Calu3 (cell line): ENCODE results near the gene MCC. TPM values are rescaled to one million over a fixed set of nuclear protein-coding genes. Genes with fewer than 3 reads are reported as not detected.

Experiments used
- BruUV-seq: library from RNA; stranded (reverse); fragments of 400-500 nt; replicated peaks from 2 replicates; lab custom pipeline; 2021; lab: Mats Ljungman, UMichigan
- CTCF ChIA-PET: fragments of 300-600 bp; sonication (Branson Sonifier 250); formaldehyde crosslinking; loops from one replicate; lab custom pipeline; 2022; ENCODE audit warnings: antibody characterized with exemption; lab: Charles Lee
- DNase-seq: peaks from one replicate; pipeline ENCODE4 v3.0.0; 2022
- H3K27ac Mint-ChIP-seq: one replicate; pipeline ENCODE4 v1.8.0; 2022; ENCODE audit warnings: mixed read lengths; ENCODE audit not compliant: unreplicated experiment
- H3K27me3 Mint-ChIP-seq: one replicate; pipeline ENCODE4 v1.8.0; 2022; ENCODE audit warnings: mixed read lengths; ENCODE audit not compliant: unreplicated experiment
- H3K36me3 Mint-ChIP-seq: one replicate; pipeline ENCODE4 v1.8.0; 2022; ENCODE audit warnings: mild to moderate bottlenecking, moderate library complexity, mixed read lengths; ENCODE audit not compliant: insufficient read depth, unreplicated experiment
- H3K4me1 Mint-ChIP-seq: one replicate; pipeline ENCODE4 v1.8.0; 2022; ENCODE audit warnings: mild to moderate bottlenecking, low read depth, mixed read lengths; ENCODE audit not compliant: unreplicated experiment
- H3K4me3 Mint-ChIP-seq: one replicate; pipeline ENCODE4 v1.8.0; 2022; ENCODE audit warnings: mild to moderate bottlenecking, low read depth, moderate library complexity, mixed read lengths; ENCODE audit not compliant: unreplicated experiment
- H3K9me3 Mint-ChIP-seq: one replicate; pipeline ENCODE4 v1.8.0; 2022; ENCODE audit warnings: low read depth, mixed read lengths; ENCODE audit not compliant: unreplicated experiment
- intact Hi-C: fragments of 100-400 bp; cut with micrococcal nuclease; formaldehyde crosslinking; loops from one replicate; pipeline ENCODE4 v1.10.0; 2022; ENCODE audit not compliant: unreplicated experiment
- total RNA-seq: library from RNA; stranded (reverse); gene quantifications from 2 replicates; pipeline ENCODE4 v1.2.3, GENCODE V29; 2022
- TF ChIP-seq, protein P1 (sequence below): fragments of 200-600 bp; IDR thresholded peaks from one replicate; pipeline ENCODE4 v1.8.0; 2022; ENCODE audit warnings: antibody characterized with exemption; ENCODE audit not compliant: unreplicated experiment

The MCC gene
- total RNA-seq, 1 experiment from 2014 or later: 2.8 TPM

DNA sequence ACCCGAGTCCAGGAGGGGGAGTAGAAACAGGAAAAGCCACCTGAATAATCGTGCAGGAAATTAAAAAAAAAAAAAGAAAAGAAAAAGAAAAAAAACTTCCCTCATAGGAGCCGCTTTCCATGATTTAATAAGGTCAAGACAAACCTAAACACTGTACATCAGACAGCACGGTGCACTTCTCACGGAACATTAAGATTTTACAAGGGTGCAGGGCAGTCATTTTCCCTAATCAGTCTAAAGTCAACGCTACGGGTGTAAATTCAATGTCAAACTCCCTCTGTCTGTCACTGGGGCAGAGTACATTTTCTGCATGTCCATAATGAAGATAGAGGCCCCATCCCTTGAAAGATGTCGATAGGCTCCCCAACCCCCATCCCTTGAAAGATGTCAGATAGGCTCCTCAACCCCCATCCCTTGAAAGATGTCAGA, 193.1 kb downstream of the MCC start:
- H3K4me3 Mint-ChIP-seq: peak overlapping the region; percentile 79
- intact Hi-C loops: no loop called here
- no peaks in the 10 kb centered on the region for H3K4me1 Mint-ChIP-seq
- H3K27ac Mint-ChIP-seq: peak overlapping the region; percentile 28
- DNase-seq: no peak
- BruUV-seq: no TSS peak
- CTCF ChIA-PET: interaction anchor here (0.6 to 1.2 kb wide), 5 partner anchors 24 to 1145 kb away, joined by 3 to 5 read pairs (median 3); no protein-coding TSS in a partner anchor
- H3K36me3 Mint-ChIP-seq: peaks cover 12% of the 10 kb centered on the region
- no peaks in the 10 kb centered on the region for H3K9me3 Mint-ChIP-seq
- peaks cover 69% of the 10 kb centered on the region for H3K27me3 Mint-ChIP-seq
- TF ChIP-seq, protein P1, sequence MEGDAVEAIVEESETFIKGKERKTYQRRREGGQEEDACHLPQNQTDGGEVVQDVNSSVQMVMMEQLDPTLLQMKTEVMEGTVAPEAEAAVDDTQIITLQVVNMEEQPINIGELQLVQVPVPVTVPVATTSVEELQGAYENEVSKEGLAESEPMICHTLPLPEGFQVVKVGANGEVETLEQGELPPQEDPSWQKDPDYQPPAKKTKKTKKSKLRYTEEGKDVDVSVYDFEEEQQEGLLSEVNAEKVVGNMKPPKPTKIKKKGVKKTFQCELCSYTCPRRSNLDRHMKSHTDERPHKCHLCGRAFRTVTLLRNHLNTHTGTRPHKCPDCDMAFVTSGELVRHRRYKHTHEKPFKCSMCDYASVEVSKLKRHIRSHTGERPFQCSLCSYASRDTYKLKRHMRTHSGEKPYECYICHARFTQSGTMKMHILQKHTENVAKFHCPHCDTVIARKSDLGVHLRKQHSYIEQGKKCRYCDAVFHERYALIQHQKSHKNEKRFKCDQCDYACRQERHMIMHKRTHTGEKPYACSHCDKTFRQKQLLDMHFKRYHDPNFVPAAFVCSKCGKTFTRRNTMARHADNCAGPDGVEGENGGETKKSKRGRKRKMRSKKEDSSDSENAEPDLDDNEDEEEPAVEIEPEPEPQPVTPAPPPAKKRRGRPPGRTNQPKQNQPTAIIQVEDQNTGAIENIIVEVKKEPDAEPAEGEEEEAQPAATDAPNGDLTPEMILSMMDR: no peak

DNA sequence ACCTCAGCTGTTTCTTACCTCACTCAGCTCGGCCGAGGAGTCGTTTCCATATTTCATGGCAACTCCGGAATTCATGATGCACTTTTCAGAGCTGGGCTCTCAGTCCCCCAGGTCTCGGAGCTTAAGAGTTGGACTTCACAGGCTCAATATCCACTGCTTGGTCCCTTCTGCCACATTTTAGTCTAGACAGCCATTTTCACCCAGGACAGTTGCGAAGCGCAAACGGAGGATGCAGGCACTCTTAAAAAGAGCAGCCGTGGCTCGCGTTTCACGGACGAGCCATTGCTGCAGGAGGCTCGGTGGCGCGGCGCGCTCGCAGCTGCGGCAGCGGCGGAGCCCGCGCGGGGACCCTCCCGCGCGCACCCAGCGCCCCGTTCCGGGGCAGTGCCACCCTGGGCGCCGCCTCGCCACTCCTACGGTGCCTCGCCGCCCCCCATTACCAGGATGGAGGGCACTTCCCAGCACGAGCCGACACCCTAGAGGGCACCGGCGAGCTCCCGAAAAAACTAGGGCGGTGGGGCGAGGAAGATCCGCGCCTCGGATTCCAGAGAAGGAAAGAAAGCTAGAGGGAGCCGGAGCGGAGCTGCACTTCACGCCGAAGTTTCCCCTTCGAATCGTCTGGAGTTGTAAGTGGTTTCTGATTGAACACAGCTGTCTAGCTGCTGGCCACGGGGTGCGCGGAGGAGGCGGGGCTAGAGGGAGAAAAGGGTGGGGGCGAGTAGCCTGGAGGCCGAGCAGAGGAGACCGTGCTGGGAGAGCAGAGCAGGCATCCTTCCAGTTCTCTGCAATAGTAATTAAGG, 193.7 kb downstream of the MCC start:
- CTCF ChIA-PET: interaction anchor here (0.5 to 1.2 kb wide), 8 partner anchors 25 to 1145 kb away, joined by 3 to 5 read pairs (median 4); no protein-coding TSS in a partner anchor
- Mint-ChIP-seq H3K4me3 (peak overlapping the region; percentile 79), H3K4me1 (no peaks in the 10 kb centered on the region), H3K27ac (peak overlapping the region; percentile 28), H3K27me3 (peaks cover 75% of the 10 kb centered on the region), H3K36me3 (peaks cover 12% of the 10 kb centered on the region), H3K9me3 (no peaks in the 10 kb centered on the region)
- BruUV-seq: no TSS peak
- DNase-seq: peak; percentile 77
- intact Hi-C loops: no loop called here
- TF ChIP-seq, protein P1: no peak

GRCh38 chr5:113293975-113294310, 194.3 kb downstream of the MCC start:
- no peak for DNase-seq
- peaks cover 79% of the 10 kb centered on the region for H3K27me3 Mint-ChIP-seq
- no peaks in the 10 kb centered on the region for H3K9me3 Mint-ChIP-seq
- TF ChIP-seq, protein P1: no peak
- CTCF ChIA-PET: interaction anchor here (0.7 to 1.2 kb wide), 5 partner anchors 25 to 1146 kb away, joined by 3 to 5 read pairs (median 4); no protein-coding TSS in a partner anchor
- no peaks in the 10 kb centered on the region for H3K4me1 Mint-ChIP-seq
- no TSS peak for BruUV-seq
- peaks cover 12% of the 10 kb centered on the region for H3K36me3 Mint-ChIP-seq
- no peak overlapping the region for H3K27ac Mint-ChIP-seq
- H3K4me3 Mint-ChIP-seq: peak overlapping the region; percentile 79
- intact Hi-C loops: no loop called here

DNA sequence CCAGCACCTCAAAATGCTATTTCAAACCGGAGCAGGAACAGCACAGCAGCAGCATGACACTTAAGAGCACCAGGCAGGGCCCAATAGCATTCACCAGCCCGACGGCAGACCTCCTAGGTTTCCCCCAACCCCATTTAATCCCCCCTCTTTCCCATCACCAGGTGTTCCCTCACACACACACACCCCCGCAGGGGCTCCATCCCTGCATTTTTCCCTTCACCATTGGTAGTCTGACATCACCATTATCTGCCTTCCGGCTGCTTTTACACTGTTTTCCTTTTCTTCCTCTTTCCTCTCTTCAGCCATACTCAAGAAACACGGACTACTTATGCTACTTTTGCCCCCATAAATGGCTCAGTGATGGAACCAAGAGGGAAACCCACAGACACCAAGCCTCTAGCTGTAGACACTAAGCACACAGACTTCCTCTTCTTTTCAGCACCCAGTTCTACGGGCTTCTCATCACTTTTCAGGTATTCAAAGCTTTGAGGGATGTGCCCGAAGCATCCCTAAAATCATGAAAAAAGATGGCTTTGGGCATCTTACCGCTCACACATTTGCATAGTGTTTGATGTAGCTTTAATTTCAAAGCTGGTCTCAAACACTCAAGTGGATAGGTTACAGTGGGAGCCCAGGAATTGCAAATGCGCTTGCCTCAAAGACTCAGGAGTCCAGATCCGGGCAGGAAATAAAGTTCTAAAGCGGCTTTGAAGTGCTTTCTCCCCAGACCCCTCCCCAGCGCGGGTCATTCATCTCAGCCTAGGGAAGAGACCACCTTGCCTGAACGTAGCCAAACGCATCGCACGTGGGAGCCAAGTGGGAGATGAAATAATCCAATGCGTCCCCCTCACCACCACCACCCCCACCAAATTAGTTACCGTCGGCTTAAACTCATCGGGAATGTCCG, 194.9 kb downstream of the MCC start:
- BruUV-seq: no TSS peak
- peaks cover 12% of the 10 kb centered on the region for H3K36me3 Mint-ChIP-seq
- CTCF ChIA-PET: interaction anchor here (1.2 kb wide), 2 partner anchors 86 to 170 kb away, joined by 3 read pairs; no protein-coding TSS in a partner anchor
- H3K4me1 Mint-ChIP-seq: no peaks in the 10 kb centered on the region
- intact Hi-C loops: no loop called here
- TF ChIP-seq, protein P1: no peak
- H3K27ac Mint-ChIP-seq: no peak overlapping the region
- H3K27me3 Mint-ChIP-seq: peaks cover 75% of the 10 kb centered on the region
- H3K9me3 Mint-ChIP-seq: no peaks in the 10 kb centered on the region
- H3K4me3 Mint-ChIP-seq: peak overlapping the region; percentile 79
- DNase-seq: no peak
